H9 (cell line): ENCODE measurements around the gene CDC5L. TPM values are rescaled to one million over a fixed set of nuclear protein-coding genes. Genes with fewer than 3 reads are reported as not detected.

Experiments
- DNase-seq: peaks from one replicate; pipeline ENCODE4 v3.0.0-alpha.2; 2017
- H2AFZ ChIP-seq: one replicate; pipeline ENCODE4 v1.6.1; 2013; ENCODE audit warnings: mild to moderate bottlenecking, low read length, control low read depth, moderate library complexity
- H2AK5ac ChIP-seq: 2 replicates; pipeline ENCODE4 v1.6.1; 2013; ENCODE audit warnings: low read length, control low read depth, mixed read lengths; ENCODE audit not compliant: insufficient read length
- H2BK120ac ChIP-seq: one replicate; pipeline ENCODE4 v1.6.1; 2013; ENCODE audit warnings: low read depth, mild to moderate bottlenecking, low read length, control low read depth, inconsistent platforms; ENCODE audit not compliant: poor library complexity, severe bottlenecking
- H2BK12ac ChIP-seq: 2 replicates; pipeline ENCODE4 v1.6.1; 2013; ENCODE audit warnings: low read length, control low read depth, mixed read lengths, low read depth; ENCODE audit not compliant: insufficient read length
- H2BK15ac ChIP-seq: 2 replicates; pipeline ENCODE4 v1.6.1; 2013; ENCODE audit warnings: low read depth, low read length, control low read depth
- H2BK20ac ChIP-seq: one replicate; pipeline ENCODE4 v1.6.1; 2013; ENCODE audit warnings: low read depth, mild to moderate bottlenecking, low read length, control low read depth, inconsistent platforms; ENCODE audit not compliant: poor library complexity, severe bottlenecking
- H2BK5ac ChIP-seq: 2 replicates; pipeline ENCODE4 v1.6.1; 2013; ENCODE audit warnings: low read length, control low read depth, mixed read lengths; ENCODE audit not compliant: insufficient read length
- H3K14ac ChIP-seq: 2 replicates; pipeline ENCODE4 v1.6.1; 2013; ENCODE audit warnings: low read length, control low read depth; ENCODE audit not compliant: insufficient read depth
- H3K18ac ChIP-seq: 2 replicates; pipeline ENCODE4 v1.6.1; 2013; ENCODE audit warnings: low read depth, mild to moderate bottlenecking, mixed read lengths, low read length, control low read depth; ENCODE audit not compliant: insufficient read length
- H3K23ac ChIP-seq: 2 replicates; pipeline ENCODE4 v1.6.1; 2013; ENCODE audit warnings: low read length, control low read depth, mixed read lengths, low read depth; ENCODE audit not compliant: insufficient read length
- H3K23me2 ChIP-seq: 2 replicates; pipeline ENCODE4 v1.6.1; 2013; ENCODE audit warnings: low read depth, mild to moderate bottlenecking, mixed read lengths, low read length, control low read depth; ENCODE audit not compliant: insufficient read length, poor library complexity, severe bottlenecking
- H3K27ac ChIP-seq: 2 replicates; pipeline ENCODE4 v1.5.1; 2013; ENCODE audit warnings: low read length, control low read depth, mixed read lengths, low read depth; ENCODE audit not compliant: insufficient read length
- H3K27me3 ChIP-seq: 2 replicates; pipeline ENCODE4 v1.6.1; 2013; ENCODE audit warnings: low read length, control low read depth, inconsistent platforms; ENCODE audit not compliant: insufficient read depth
- H3K4ac ChIP-seq: 2 replicates; pipeline ENCODE4 v1.6.1; 2013; ENCODE audit warnings: low read depth, mild to moderate bottlenecking, control low read depth, inconsistent platforms, low read length, moderate library complexity
- H3K4me1 ChIP-seq: 2 replicates; pipeline ENCODE4 v1.6.1; 2013; ENCODE audit warnings: low read length, control low read depth, inconsistent platforms; ENCODE audit not compliant: insufficient read depth
- H3K4me2 ChIP-seq: 2 replicates; pipeline ENCODE4 v1.6.1; 2013; ENCODE audit warnings: low read length, control low read depth, mixed read lengths; ENCODE audit not compliant: insufficient read length, insufficient read depth
- H3K56ac ChIP-seq: 2 replicates; pipeline ENCODE4 v1.6.1; 2013; ENCODE audit warnings: low read depth, mild to moderate bottlenecking, mixed read lengths, low read length, control low read depth; ENCODE audit not compliant: insufficient read length
- H3K79me1 ChIP-seq: 2 replicates; pipeline ENCODE4 v1.6.1; 2013; ENCODE audit warnings: low read depth, mild to moderate bottlenecking, moderate library complexity, low read length, control low read depth, inconsistent platforms; ENCODE audit not compliant: insufficient read depth, poor library complexity, severe bottlenecking
- H3K79me2 ChIP-seq: 2 replicates; pipeline ENCODE4 v1.6.1; 2013; ENCODE audit warnings: low read length, control low read depth, inconsistent platforms; ENCODE audit not compliant: insufficient read depth
- H3K9ac ChIP-seq: 2 replicates; pipeline ENCODE4 v1.6.1; 2013; ENCODE audit warnings: low read length, control low read depth, mixed read lengths; ENCODE audit not compliant: insufficient read length; ENCODE audit errors: extremely low read depth
- H3K9me3 ChIP-seq: one replicate; pipeline ENCODE4 v1.6.1; 2013; ENCODE audit warnings: low read depth, low read length, inconsistent platforms; ENCODE audit not compliant: control insufficient read depth
- H3T11ph ChIP-seq: one replicate; pipeline ENCODE4 v1.6.1; 2013; ENCODE audit warnings: mild to moderate bottlenecking, low read length, control low read depth, inconsistent platforms
- H4K20me1 ChIP-seq: one replicate; pipeline ENCODE4 v1.6.1; 2013; ENCODE audit not compliant: control insufficient read depth, insufficient read length, insufficient read depth
- H4K5ac ChIP-seq: 2 replicates; pipeline ENCODE4 v1.6.1; 2013; ENCODE audit warnings: low read depth, mild to moderate bottlenecking, mixed read lengths, low read length, control low read depth; ENCODE audit not compliant: insufficient read length
- H4K8ac ChIP-seq: replicated peaks from 2 replicates; pipeline ENCODE4 v1.6.1; 2013; ENCODE audit warnings: low read length, control low read depth, mixed read lengths, low read depth; ENCODE audit not compliant: insufficient read length
- H4K91ac ChIP-seq: 2 replicates; pipeline ENCODE4 v1.6.1; 2013; ENCODE audit warnings: low read depth, mild to moderate bottlenecking, moderate library complexity, mixed read lengths, low read length, control low read depth; ENCODE audit not compliant: insufficient read length
- H3K27ac Mint-ChIP-seq, 3 experiments: 2 replicates in 2 of 3; 3 replicates in 1 of 3; pipeline ENCODE4 v1.8.0; 2020 to 2021; ENCODE audit warnings: mixed read lengths in 3 of 3, mild to moderate bottlenecking in 1 of 3, moderate library complexity in 1 of 3
- H3K27me3 Mint-ChIP-seq: 2 replicates; pipeline ENCODE4 v1.8.0; 2021; ENCODE audit warnings: low read depth, mild to moderate bottlenecking, moderate library complexity, mixed read lengths
- H3K36me3 Mint-ChIP-seq, 3 experiments: 2 replicates in 2 of 3; 3 replicates in 1 of 3; pipeline ENCODE4 v1.8.0; 2020 to 2021; ENCODE audit warnings: low read depth in 3 of 3, mixed read lengths in 3 of 3; ENCODE audit not compliant: insufficient read depth in 1 of 3
- H3K4me1 Mint-ChIP-seq, 2 experiments: 2 replicates each; pipeline ENCODE4 v1.8.0; 2020; ENCODE audit warnings: mixed read lengths in 2 of 2
- H3K4me3 Mint-ChIP-seq, 2 experiments: 2 replicates in 1 of 2; 3 replicates in 1 of 2; pipeline ENCODE4 v1.8.0; 2020 to 2021; ENCODE audit warnings: mild to moderate bottlenecking in 2 of 2, mixed read lengths in 2 of 2, moderate library complexity in 1 of 2
- H3K9me3 Mint-ChIP-seq, 2 experiments: 2 replicates in 1 of 2; 3 replicates in 1 of 2; pipeline ENCODE4 v1.8.0; 2020; ENCODE audit warnings: mild to moderate bottlenecking in 2 of 2, mixed read lengths in 2 of 2, moderate library complexity in 1 of 2
- WGBS: extraction: QIAGEN DNeasy Blood & Tissue Kit; methylation state at CpG from one replicate; pipeline ENCODE4 v1.1.7; 2013; ENCODE audit warnings: missing lambda C conversion rate, low lambda C conversion rate, mixed read lengths; ENCODE audit not compliant: insufficient read length; ENCODE audit errors: extremely low coverage; 5-methylcytosine and 5-hydroxymethylcytosine counted together
- total RNA-seq: library from RNA; stranded (reverse); gene quantifications from 2 replicates; pipeline ENCODE4 v1.2.1, GENCODE V29; 2021
- TF ChIP-seq, protein P1 (sequence below): fragments of 200-600 bp; sonication (generic); conservative IDR thresholded peaks from 3 replicates; pipeline ENCODE4 v1.8.0; 2021; ENCODE audit warnings: antibody characterized with exemption, mild to moderate bottlenecking

Gene CDC5L
- total RNA-seq, 1 experiment from 2014 or later = 34.3 TPM

DNA sequence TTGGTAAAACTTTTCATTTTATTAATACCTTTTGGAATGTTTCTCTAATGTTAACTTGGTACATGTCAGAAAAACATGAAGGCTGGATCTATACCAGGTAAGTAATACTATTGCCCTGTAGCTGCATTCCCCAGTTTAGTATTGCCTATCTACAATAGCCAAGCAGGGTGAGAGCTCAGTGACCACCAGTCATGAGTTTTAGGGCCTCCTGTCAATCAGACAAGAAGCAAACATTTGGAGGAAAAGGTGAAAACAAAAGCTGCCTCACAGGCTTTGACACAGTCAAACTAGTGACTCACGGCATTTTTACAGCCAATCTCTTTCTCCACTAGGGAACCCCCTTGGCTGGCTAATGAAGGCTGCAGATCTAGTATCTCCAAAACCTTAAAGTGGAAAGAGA is 9.5 kb upstream of the CDC5L start:
- no peak overlapping the region for H3K18ac ChIP-seq
- H3K23ac ChIP-seq = no peak overlapping the region
- WGBS = no CpG with 5 or more reads among the region's 1 CpG
- H3K27me3 Mint-ChIP-seq = peaks cover 12% of the 10 kb centered on the region
- no peak for DNase-seq
- no peaks in the 10 kb centered on the region for H3K9me3 ChIP-seq
- no peaks in the 10 kb centered on the region for H3K9me3 Mint-ChIP-seq
- no peaks in the 10 kb centered on the region for H4K20me1 ChIP-seq
- H2BK5ac ChIP-seq = no peak overlapping the region
- no peak overlapping the region for H3K56ac ChIP-seq
- no peaks in the 10 kb centered on the region for H3K23me2 ChIP-seq
- H3K79me2 ChIP-seq = no peaks in the 10 kb centered on the region
- no peak overlapping the region for H3K27ac Mint-ChIP-seq
- H2AFZ ChIP-seq = no peak overlapping the region
- no peak overlapping the region for H2BK20ac ChIP-seq
- no peaks in the 10 kb centered on the region for H3K4me1 Mint-ChIP-seq
- no peak overlapping the region for H4K5ac ChIP-seq
- no peak overlapping the region for H3K4me2 ChIP-seq
- H3K27ac ChIP-seq = no peak overlapping the region
- H2AK5ac ChIP-seq = no peak overlapping the region
- H3T11ph ChIP-seq = no peak overlapping the region
- no peak overlapping the region for H3K14ac ChIP-seq
- H4K91ac ChIP-seq = no peak overlapping the region
- no peaks in the 10 kb centered on the region for H3K4me1 ChIP-seq
- H2BK15ac ChIP-seq = no peak overlapping the region
- no peaks in the 10 kb centered on the region for H3K36me3 Mint-ChIP-seq
- H4K8ac ChIP-seq = no peak overlapping the region
- H2BK12ac ChIP-seq = no peak overlapping the region
- H3K27me3 ChIP-seq = peaks cover 1% of the 10 kb centered on the region; the same call in 1 of the 2 replicates
- TF ChIP-seq, protein P1, sequence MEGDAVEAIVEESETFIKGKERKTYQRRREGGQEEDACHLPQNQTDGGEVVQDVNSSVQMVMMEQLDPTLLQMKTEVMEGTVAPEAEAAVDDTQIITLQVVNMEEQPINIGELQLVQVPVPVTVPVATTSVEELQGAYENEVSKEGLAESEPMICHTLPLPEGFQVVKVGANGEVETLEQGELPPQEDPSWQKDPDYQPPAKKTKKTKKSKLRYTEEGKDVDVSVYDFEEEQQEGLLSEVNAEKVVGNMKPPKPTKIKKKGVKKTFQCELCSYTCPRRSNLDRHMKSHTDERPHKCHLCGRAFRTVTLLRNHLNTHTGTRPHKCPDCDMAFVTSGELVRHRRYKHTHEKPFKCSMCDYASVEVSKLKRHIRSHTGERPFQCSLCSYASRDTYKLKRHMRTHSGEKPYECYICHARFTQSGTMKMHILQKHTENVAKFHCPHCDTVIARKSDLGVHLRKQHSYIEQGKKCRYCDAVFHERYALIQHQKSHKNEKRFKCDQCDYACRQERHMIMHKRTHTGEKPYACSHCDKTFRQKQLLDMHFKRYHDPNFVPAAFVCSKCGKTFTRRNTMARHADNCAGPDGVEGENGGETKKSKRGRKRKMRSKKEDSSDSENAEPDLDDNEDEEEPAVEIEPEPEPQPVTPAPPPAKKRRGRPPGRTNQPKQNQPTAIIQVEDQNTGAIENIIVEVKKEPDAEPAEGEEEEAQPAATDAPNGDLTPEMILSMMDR = no peak
- no peak overlapping the region for H3K9ac ChIP-seq
- no peak overlapping the region for H3K4ac ChIP-seq
- H2BK120ac ChIP-seq = no peak overlapping the region
- H3K79me1 ChIP-seq = no peaks in the 10 kb centered on the region
- H3K4me3 Mint-ChIP-seq = no peak overlapping the region
